ENCODE results near the gene PLEKHJ1.

The PLEKHJ1 gene

DNA sequence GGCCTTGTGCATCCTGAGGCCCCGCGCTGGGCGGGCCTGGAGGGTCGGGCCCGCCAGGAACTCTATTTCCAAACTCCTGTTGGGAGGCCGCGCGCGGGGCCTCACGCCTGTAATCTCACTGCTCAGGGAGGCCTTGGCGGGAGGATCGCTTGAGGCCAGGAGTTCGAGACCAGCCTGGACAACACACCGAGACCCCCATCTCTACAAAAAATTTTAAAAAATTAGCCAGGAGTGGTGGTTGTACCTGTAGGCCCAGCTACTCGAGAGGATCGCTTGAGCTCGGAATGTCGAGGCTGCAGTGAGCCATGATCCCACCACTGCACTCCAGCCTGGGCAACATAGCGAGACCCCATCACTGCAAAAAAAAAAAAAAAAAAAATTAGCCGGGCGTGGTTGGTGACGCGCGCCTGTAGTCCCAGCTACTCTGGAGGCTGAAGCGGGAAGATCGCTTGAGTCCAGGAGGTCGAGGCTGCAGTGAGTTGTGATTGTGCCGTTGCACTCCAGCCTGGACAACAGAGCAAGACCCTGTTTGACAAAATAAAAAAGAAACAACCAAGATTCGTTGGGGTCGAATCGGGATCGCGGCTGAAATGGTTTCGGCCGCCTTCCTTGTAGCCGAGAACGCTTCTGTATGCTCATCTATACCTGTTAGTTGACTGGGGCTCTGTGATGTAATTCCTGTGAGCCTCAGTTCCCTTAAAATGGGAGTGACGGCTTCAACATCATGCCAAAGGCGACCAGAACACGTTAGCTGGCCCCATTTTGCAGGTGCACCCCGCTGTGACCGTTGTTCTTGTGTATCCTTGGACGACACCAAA lies 1.1 kb upstream of the PLEKHJ1 start:
- DNase-seq (ENCODE audit: low read depth in 4 of 4, low spot score in 1 of 4) = no peak

- DNase-seq (ENCODE audit: low read depth in 4 of 4, low spot score in 1 of 4) = no peak
Observed at GRCh38 chr19:2236064-2236313, 140 bp downstream of the PLEKHJ1 start.

GRCh38 chr19:2235381-2236063 lies 607 bp downstream of the PLEKHJ1 start:
- no peak for DNase-seq (ENCODE audit: low read depth in 4 of 4, low spot score in 1 of 4)

GRCh38 chr19:2234996-2235380 lies 1.1 kb downstream of the PLEKHJ1 start:
- DNase-seq (ENCODE audit: low read depth in 4 of 4, low spot score in 1 of 4) = no peak

GRCh38 chr19:2233601-2234280 lies 2.4 kb downstream of the PLEKHJ1 start:
- no peak for DNase-seq (ENCODE audit: low read depth in 4 of 4, low spot score in 1 of 4)

DNA sequence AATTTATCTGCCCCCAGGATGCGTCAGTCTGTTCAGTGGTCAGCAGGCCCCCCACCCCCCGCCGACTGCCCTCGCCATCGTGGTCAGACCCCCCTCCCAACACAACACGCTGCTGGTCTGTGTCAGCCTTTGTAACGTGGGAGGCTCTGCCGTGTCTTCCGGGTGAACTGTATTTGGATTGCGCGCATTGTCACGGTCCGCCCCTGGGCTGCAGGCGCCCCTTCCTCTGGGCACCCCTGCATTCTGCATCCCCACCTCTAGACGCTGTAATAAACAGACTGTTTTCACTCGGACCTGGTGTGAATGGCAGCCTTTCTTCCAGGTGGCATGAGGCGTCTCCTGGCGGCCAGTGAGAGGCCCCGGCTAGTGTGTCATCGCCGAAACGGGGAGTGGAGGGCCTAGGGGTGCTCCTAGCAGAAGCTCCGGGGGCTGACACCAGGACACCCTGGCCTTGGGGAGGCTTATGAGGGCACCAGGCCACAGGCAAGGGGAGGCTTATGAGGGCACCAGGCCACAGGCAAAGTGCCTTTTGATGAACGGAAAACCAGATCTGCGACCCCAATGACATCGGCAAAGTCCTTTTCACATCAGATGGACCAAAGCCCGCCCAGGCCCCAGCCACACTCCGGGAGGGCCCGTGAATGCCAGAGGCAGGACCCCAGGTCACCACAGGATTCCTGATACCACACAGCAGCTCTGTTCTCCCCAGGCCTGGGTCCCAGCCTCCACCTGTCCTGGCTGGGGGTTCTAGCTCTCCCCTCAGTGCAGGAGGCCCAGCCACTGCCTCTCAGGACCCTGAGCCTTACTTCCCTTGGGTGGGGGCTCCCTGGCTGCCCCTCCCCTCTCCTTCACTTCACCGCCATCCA lies 3.6 kb downstream of the PLEKHJ1 start:
- no peak for DNase-seq (ENCODE audit: low read depth in 4 of 4, low spot score in 1 of 4)

- no peak for DNase-seq (ENCODE audit: low read depth in 4 of 4, low spot score in 1 of 4)
Observed at GRCh38 chr19:2231621-2232221, 4.4 kb downstream of the PLEKHJ1 start.

GRCh38 chr19:2230807-2231533 lies 5.2 kb downstream of the PLEKHJ1 start:
- no peak for DNase-seq (ENCODE audit: low read depth in 4 of 4, low spot score in 1 of 4)

- no peak for DNase-seq (ENCODE audit: low read depth in 4 of 4, low spot score in 1 of 4)
Observed at GRCh38 chr19:2230033-2230531, 6.0 kb downstream of the PLEKHJ1 start.

DNA sequence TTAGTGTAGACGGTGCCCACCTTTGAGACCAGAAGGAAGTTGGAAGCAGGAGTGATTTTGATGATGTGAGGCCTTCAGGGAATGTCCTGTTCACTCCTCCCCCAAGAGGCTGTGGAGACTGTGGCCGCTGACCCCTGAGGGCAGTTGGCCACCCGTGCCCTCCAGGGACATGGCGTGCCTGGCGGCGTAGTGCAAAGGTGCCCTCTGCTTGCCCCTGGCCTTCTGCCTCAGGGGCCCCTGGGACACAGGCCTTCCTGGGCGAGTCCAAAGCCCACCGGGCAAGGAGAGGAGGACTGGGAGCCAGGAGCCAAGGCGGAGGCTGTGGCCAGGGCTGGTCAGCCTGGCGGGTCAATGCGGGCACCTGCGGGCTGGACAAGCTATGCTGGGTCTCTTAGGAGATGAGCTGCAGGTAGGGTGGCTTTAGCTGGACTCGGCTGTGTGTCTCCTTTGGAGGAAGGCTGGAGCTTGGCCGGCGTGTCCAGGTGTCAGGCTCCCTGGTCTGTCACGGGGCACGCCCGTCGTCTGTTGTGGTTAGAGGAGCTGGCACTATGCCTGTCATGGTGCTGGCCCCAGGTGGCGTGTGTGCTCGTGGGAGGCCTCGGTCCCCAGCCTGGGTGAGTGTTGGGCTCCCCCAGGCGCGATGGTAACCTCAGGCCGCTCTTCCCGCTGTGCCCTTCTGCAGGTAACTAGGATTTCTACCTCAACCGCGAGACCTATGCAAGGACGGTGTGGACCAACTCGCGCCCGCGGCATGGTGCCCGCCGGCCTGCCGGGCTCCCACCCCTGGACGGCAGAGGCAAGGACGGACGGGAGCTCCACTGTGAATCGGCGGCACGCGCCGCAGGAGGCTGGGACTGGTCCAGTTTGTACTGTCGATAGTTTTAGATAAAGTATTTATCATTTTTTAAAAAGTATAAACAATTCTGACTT lies 6.8 kb downstream of the PLEKHJ1 start:
- DNase-seq (ENCODE audit: low read depth in 4 of 4, low spot score in 1 of 4) = no peak

DNA sequence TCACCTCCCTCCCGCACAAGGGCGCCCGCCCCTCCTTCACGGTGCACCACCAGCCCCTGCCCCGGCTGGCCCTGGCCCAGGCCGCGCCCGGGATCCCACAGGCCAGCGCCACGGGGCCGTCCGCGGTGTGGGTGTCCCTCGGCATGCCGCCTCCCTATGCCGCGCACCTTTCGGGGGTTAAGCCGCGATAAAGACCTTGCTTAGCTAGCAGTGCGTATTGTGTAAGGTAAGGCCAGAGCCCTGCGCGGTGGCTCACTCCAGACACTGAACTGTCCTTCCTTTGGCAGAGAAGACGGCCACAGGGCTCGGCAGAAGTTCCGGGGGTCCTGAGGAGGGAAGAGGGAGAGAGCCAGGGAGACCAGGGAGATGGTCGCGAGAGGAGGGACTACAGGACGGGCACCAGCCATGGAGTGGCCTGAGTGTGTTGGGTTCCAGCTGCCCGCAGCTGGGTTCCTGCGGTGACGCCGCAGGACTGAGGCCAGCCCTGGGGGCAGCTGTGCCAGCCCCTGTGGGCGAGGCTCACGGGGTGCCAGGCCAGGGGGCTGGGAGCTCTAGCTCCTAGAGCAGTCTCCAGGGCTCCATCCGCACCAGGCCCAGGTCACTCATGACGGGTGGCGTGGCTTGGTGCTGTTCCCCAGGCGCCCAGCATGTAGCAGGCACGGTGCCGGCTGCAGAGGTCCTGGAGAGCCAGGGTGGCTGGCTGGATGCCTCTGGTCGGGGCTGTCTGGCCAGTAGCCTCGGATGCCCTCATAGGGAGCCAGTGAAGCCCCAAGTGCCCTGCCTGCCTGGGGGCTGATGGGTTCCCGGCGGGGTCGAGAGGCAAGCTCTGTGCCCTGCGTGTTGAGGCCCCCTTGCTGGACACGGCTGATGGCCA lies 7.7 kb downstream of the PLEKHJ1 start:
- no peak for DNase-seq (ENCODE audit: low read depth in 4 of 4, low spot score in 1 of 4)

DNA sequence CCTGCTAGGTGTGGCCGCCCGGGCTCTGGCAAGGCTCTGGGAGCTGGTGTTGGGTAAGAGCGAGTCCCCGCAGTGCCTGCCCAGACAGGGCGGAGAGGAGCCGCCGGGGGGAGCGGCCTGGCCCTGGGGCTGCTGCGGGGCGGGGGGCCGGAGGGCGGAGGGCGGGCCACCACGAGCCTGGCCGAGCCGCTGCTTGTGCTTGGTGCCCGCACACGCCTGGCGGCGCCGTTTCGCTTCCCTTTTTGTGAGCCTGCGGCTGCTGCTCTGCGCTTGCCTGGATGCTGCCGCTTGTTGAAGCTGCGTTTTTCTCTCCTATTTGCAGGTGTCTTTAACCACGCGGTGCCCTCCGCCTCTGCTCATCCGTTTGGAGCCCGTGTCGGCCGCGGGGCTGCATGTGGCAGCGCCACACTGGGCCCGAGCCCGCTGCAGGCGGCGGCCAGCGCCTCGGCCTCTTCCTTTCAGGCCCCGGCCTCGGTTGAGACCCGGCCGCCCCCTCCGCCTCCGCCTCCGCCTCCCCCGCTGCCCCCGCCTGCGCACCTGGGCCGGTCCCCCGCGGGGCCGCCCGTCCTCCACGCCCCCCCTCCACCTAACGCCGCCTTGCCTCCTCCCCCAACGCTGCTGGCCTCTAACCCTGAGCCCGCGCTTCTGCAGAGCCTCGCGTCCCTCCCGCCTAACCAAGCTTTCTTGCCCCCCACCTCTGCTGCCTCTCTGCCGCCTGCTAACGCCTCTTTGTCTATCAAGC lies 8.5 kb downstream of the PLEKHJ1 start:
- DNase-seq (ENCODE audit: low read depth in 4 of 4, low spot score in 1 of 4) = no peak

DNA sequence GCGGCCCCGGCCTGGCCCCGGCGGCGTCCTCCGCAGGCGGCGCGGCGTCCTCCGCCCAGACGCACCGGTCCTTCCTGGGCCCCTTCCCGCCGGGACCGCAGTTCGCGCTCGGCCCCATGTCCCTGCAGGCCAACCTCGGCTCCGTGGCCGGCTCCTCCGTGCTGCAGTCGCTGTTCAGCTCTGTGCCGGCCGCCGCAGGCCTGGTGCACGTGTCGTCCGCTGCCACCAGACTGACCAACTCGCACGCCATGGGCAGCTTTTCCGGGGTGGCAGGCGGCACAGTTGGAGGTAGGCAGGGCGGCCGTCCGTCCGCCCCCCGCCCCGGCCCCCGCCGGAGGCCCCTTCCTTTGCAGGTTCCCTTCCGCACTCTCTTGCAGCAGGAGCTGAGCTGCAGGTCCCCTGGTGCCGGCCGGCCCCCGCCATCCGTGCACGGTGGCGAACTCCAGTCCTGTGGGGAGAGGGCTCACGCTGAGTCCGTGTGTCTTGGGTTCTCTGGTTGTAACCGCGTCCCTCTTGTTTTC lies 9.2 kb downstream of the PLEKHJ1 start:
- no peak for DNase-seq (ENCODE audit: low read depth in 4 of 4, low spot score in 1 of 4)

DNA sequence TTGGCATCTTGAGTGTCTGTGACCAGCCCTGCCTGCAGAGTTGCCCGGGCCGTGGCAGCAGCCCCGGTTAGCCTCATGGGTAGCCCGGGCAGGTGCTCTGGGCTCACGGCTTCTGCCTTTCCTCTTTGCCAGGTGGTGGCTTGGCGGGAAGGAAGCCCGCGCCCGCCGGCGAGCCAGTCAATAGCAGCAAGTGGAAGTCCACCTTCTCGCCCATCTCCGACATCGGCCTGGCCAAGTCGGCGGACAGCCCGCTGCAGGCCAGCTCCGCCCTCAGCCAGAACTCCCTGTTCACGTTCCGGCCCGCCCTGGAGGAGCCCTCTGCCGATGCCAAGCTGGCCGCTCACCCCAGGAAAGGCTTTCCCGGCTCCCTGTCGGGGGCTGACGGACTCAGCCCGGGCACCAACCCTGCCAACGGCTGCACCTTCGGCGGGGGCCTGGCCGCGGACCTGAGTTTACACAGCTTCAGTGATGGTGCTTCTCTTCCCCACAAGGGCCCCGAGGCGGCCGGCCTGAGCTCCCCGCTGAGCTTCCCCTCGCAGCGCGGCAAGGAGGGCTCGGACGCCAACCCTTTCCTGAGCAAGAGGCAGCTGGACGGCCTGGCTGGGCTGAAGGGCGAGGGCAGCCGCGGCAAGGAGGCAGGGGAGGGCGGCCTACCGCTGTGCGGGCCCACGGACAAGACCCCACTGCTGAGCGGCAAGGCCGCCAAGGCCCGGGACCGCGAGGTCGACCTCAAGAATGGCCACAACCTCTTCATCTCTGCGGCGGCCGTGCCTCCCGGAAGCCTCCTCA lies 9.9 kb downstream of the PLEKHJ1 start:
- DNase-seq (ENCODE audit: low read depth in 4 of 4, low spot score in 1 of 4) = no peak

- no peak for DNase-seq (ENCODE audit: low read depth in 4 of 4, low spot score in 1 of 4)
Observed at GRCh38 chr19:2225415-2226050, 10.6 kb downstream of the PLEKHJ1 start.

DNA sequence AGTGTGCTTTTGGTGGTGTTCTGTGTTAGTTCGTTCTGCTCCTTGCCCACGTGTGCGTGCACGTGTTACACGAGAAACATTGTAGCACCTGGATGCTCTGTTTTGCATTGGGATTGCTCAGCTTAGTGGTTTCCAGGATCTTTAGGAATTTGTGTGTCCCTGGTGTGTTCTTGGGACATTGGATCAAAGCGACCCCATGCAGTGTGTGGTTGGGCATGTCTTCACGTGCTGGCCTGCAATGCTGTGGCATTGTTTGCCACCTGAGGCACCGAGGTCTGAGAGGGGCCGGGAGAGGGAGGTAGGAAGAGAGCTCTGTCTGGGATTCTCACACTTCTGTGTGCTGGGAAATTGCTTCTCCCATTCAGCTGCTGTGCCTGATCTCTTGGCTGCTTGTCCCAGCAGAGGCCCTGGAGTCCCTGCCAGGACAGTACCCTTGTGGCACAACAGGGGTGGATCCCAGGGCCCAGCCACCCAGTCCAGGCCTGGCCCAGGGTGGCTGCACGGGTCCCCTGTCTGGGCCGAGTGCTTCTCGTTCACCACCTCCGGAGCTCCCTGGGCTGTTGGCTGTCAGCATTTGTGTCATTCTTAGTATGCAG lies 11.3 kb downstream of the PLEKHJ1 start:
- no peak for DNase-seq (ENCODE audit: low read depth in 4 of 4, low spot score in 1 of 4)

Data from stimulated activated CD4-positive, alpha-beta T cell treated with anti-CD3 and anti-CD28 coated beads, Interleukin-1b, Interleukin-23, amount 100 ng/mL, for 24 hours (primary cell).